MM.1S (cell line): ENCODE data around the gene HKDC1.
"Not testable (repeated sequence)": the region's sequence is repeated elsewhere in the genome, so short reads cannot be mapped to it uniquely, and the experiment has no call there.

Experiments
- DNase-seq: peaks from one replicate; pipeline ENCODE4 v3.0.0-alpha.2; 2015
- H2AFZ ChIP-seq: fragments of 300-600 bp; sonication (generic); 2 replicates; pipeline ENCODE4 v1.6.0; 2016; ENCODE audit warnings: antibody characterized with exemption, low read length
- H3F3A ChIP-seq: fragments of 300-600 bp; sonication (generic); 2 replicates; pipeline ENCODE4 v1.6.1; 2016; ENCODE audit warnings: mild to moderate bottlenecking, antibody characterized with exemption, low read length, moderate library complexity, mixed read lengths; ENCODE audit not compliant: insufficient read depth
- H3K27ac ChIP-seq: fragments of 300-600 bp; sonication (generic); 2 replicates; pipeline ENCODE4 v1.5.1; 2016; ENCODE audit warnings: mild to moderate bottlenecking, low read length
- H3K27me3 ChIP-seq: fragments of 300-600 bp; sonication (generic); replicated peaks from 2 replicates; pipeline ENCODE4 v1.6.0; 2016; ENCODE audit warnings: low read length; ENCODE audit not compliant: insufficient read depth
- H3K36me3 ChIP-seq: fragments of 300-600 bp; sonication (generic); replicated peaks from 2 replicates; pipeline ENCODE4 v1.6.1; 2016; ENCODE audit warnings: mild to moderate bottlenecking, low read length, mixed read lengths; ENCODE audit not compliant: insufficient read depth
- H3K4me1 ChIP-seq: fragments of 300-600 bp; sonication (generic); 2 replicates; pipeline ENCODE4 v1.6.1; 2016; ENCODE audit warnings: low read length, mixed read lengths
- H3K4me2 ChIP-seq: fragments of 300-600 bp; sonication (generic); 2 replicates; pipeline ENCODE4 v1.6.0; 2016; ENCODE audit warnings: low read depth, low read length
- H3K4me3 ChIP-seq: fragments of 300-600 bp; sonication (generic); 2 replicates; pipeline ENCODE4 v1.5.1; 2016; ENCODE audit warnings: low read length, mixed read lengths
- H3K79me2 ChIP-seq: fragments of 300-600 bp; sonication (generic); 2 replicates; pipeline ENCODE4 v1.6.1; 2016; ENCODE audit warnings: mixed run types, low read length, mixed read lengths
- H3K9ac ChIP-seq: fragments of 300-600 bp; sonication (generic); 2 replicates; pipeline ENCODE4 v1.6.1; 2016; ENCODE audit warnings: low read length, mixed read lengths
- H3K9me2 ChIP-seq: fragments of 300-600 bp; sonication (generic); replicated peaks from 2 replicates; pipeline ENCODE4 v1.6.1; 2016; ENCODE audit warnings: mild to moderate bottlenecking, low read length, mixed read lengths; ENCODE audit not compliant: insufficient read depth
- H3K9me3 ChIP-seq: fragments of 300-600 bp; sonication (generic); replicated peaks from 2 replicates; pipeline ENCODE4 v1.6.1; 2016; ENCODE audit warnings: mild to moderate bottlenecking, low read length, mixed read lengths; ENCODE audit not compliant: insufficient read depth
- H4K20me1 ChIP-seq: fragments of 300-600 bp; sonication (generic); 2 replicates; pipeline ENCODE4 v1.6.1; 2016; ENCODE audit warnings: mild to moderate bottlenecking, low read length, moderate library complexity, mixed read lengths; ENCODE audit not compliant: insufficient read depth
- CTCF ChIP-seq: fragments of 300-600 bp; sonication (generic); IDR thresholded peaks from 2 replicates; pipeline ENCODE4 v1.5.1; 2016; ENCODE audit warnings: antibody characterized with exemption, low read length, mixed read lengths
- EZH2 ChIP-seq: fragments of 300-600 bp; sonication (generic); optimal IDR thresholded peaks from 2 replicates; pipeline ENCODE3; 2017; ENCODE audit warnings: low read depth, mild to moderate bottlenecking, antibody characterized with exemption, low read length, mixed read lengths
- EZH2phosphoT487 ChIP-seq: fragments of 300-600 bp; sonication (generic); IDR thresholded peaks from 2 replicates; pipeline ENCODE4 v1.6.1; 2018; ENCODE audit warnings: antibody characterized with exemption, low read length

HKDC1 gene

DNA sequence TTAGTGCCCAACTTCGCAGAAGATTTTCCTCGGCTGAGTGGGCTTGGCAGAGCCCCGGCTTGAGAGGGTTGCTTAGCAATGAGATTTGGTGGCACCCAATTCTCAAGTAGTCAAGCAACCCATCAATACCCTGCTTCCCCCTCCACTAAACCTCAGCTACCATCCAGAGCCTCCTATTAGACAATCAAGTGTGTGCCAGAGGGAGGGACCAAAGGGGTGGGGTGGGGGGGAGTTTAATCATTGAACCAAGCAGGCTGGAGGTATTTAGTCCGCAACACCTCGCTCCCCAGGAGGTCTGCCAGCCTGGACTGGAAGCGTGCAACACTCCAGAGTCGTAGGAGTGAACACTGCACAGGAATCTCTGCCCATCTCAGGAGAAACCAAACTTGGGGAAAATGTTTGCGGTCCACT is at the start of gene HKDC1:
TSS of gene HKDC1 (plus strand) at position 292 of the 411 bp plus-strand sequence. CDS start at position 396, 104 bp downstream.
- Histone ChIP-seq H3K9me2 (no peaks in the 10 kb centered on the region), H3K36me3 (no peaks in the 10 kb centered on the region), H3K27me3 (no peaks in the 10 kb centered on the region), H3K27ac (no peak within 1 kb of the TSS), H3K4me1 (peaks cover 33% of the 10 kb centered on the region), H3K9ac (no peak within 1 kb of the TSS), H3K79me2 (no peaks in the 10 kb centered on the region), H3K9me3 (no peaks in the 10 kb centered on the region), H4K20me1 (no peaks in the 10 kb centered on the region), H3K4me3 (no peak within 1 kb of the TSS), H3K4me2 (no peak within 1 kb of the TSS), H3F3A (peaks cover 26% of the 10 kb centered on the region), H2AFZ (no peak within 1 kb of the TSS)
- TF ChIP-seq EZH2 (no peak), EZH2phosphoT487 (no peak), CTCF (no peak)
- no peak for DNase-seq

- Histone ChIP-seq H3K27me3 (no peaks in the 10 kb centered on the region), H3K27ac (no peak overlapping the region), H3K79me2 (no peaks in the 10 kb centered on the region), H3K36me3 (no peaks in the 10 kb centered on the region), H2AFZ (no peak overlapping the region), H3K4me1 (0 out of 2 replicates have a peak, but pooled peaks cover 3% of the 10 kb centered on the region), H3F3A (no peaks in the 10 kb centered on the region), H3K4me3 (no peak overlapping the region), H4K20me1 (no peaks in the 10 kb centered on the region), H3K4me2 (no peak overlapping the region), H3K9me2 (no peaks in the 10 kb centered on the region), H3K9me3 (no peaks in the 10 kb centered on the region), H3K9ac (no peak overlapping the region)
- TF ChIP-seq EZH2 = no peak
- TF ChIP-seq EZH2phosphoT487 = no peak
- TF ChIP-seq CTCF = no peak
- DNase-seq = no peak
Measured at GRCh38 chr10:69172241-69172982, 47.7 kb upstream of the HKDC1 start.

DNA sequence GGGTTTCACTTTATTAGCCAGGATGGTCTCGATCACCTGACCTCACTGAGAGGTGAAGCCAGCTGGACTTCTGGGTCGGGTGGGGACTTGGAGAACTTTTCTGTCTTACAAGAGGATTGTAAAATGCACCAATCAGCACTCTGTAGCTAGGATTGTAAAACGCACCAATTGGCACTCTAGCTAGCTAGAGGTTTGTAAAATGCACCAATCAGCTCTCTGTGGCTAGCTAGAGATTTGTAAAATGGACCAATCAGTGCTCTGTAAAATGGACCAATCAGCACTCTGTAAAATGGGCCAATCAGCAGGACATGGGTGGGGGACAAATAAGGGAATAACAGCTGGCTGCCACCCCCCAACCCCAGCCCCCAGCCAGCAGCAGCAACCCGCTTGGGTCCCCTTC is 44.8 kb upstream of the HKDC1 start:
- H3K9ac ChIP-seq = not testable (repeated sequence)

GRCh38 chr10:69176823-69177222 is 43.3 kb upstream of the HKDC1 start:
- Histone ChIP-seq H3K9me3 (no peaks in the 10 kb centered on the region), H4K20me1 (no peaks in the 10 kb centered on the region), H3K9ac (no peak overlapping the region), H2AFZ (no peak overlapping the region), H3K4me2 (no peak overlapping the region), H3K9me2 (no peaks in the 10 kb centered on the region), H3K27me3 (no peaks in the 10 kb centered on the region), H3F3A (peaks cover 4% of the 10 kb centered on the region; the same call in 1 of the 2 replicates), H3K36me3 (no peaks in the 10 kb centered on the region), H3K4me3 (no peak overlapping the region), H3K27ac (no peak overlapping the region), H3K4me1 (peaks cover 9% of the 10 kb centered on the region; the same call in 1 of the 2 replicates), H3K79me2 (peaks cover 18% of the 10 kb centered on the region)
- DNase-seq = no peak
- TF ChIP-seq CTCF (no peak), EZH2 (no peak), EZH2phosphoT487 (no peak)

More for the DNA sequence above, 44.8 kb upstream of the HKDC1 start:
- not testable (repeated sequence) for H3K4me2 ChIP-seq, DNase-seq, H3K9me3 ChIP-seq, H2AFZ ChIP-seq, H3K27me3 ChIP-seq, H4K20me1 ChIP-seq, H3K4me3 ChIP-seq, H3K4me1 ChIP-seq, H3K9me2 ChIP-seq, H3F3A ChIP-seq, H3K36me3 ChIP-seq, H3K27ac ChIP-seq, H3K79me2 ChIP-seq
